ENCODE measurements around the gene HBD. TPM values are rescaled to one million over a fixed set of nuclear protein-coding genes. Genes with fewer than 3 reads are reported as not detected.

HBD gene
- polyA plus RNA-seq (2013, experiment 1 of 2): not detected
- not detected for polyA plus RNA-seq (2013, experiment 2 of 2)

DNA sequence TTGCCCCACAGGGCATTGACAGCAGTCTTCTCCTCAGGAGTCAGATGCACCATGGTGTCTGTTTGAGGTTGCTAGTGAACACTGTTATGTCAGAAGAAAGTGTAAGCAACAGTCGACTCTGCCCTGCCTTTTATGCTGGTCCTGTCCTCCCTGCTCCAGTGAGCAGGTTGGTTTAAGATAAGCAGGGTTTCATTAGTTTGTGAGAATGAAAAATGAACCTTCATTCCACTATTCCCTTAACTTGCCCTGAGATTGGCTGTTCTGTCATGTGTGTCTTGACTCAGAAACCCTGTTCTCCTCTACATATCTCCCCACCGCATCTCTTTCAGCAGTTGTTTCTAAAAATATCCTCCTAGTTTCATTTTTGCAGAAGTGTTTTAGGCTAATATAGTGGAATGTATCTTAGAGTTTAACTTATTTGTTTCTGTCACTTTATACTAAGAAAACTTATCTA is at the start of gene HBD:
TSS of gene HBD (minus strand) at position 103 of the 454 bp plus-strand sequence. CDS start at position 53, 50 bp downstream.
- DNase-seq (ENCODE audit: low spot score): no peak
- no peak within 1 kb of the TSS for H3K4me2 ChIP-seq (ENCODE audit: insufficient read depth, low read length, poor library complexity, severe bottlenecking)
- H4K91ac ChIP-seq (ENCODE audit: low read depth, low read length, poor library complexity): no peak within 1 kb of the TSS
- H3K9ac ChIP-seq (ENCODE audit: low read depth, low read length, poor library complexity): no peak within 1 kb of the TSS
- no CpG with 5 or more reads among the region's 2 CpGs for WGBS, 2 donors (ENCODE audit: extremely low coverage in 2 of 2, insufficient read length in 2 of 2, insufficient replicate concordance in 1 of 2)
- H3K79me1 ChIP-seq (ENCODE audit: low read depth, low read length): no peaks in the 10 kb centered on the region
- no peak within 1 kb of the TSS for H3K4me3 ChIP-seq (ENCODE audit: low read length in 2 of 2)
- H2BK12ac ChIP-seq (ENCODE audit: low read length): no peak within 1 kb of the TSS
- no peak within 1 kb of the TSS for H2BK5ac ChIP-seq (ENCODE audit: low read length)
- no peaks in the 10 kb centered on the region for H3K27me3 ChIP-seq (ENCODE audit: control insufficient read depth in 3 of 3, insufficient read depth in 3 of 3, low read depth in 1 of 3, low read length in 3 of 3)
- no peak within 1 kb of the TSS for H2BK120ac ChIP-seq (ENCODE audit: low read depth, low read length)
- no peak within 1 kb of the TSS for H2AK5ac ChIP-seq (ENCODE audit: low read depth, low read length)
- no peaks in the 10 kb centered on the region for H3K9me3 ChIP-seq (replicated peaks in 1 of 2; ENCODE audit: control insufficient read depth in 2 of 2, insufficient read depth in 1 of 2, low read depth in 1 of 2, low read length in 2 of 2)
- H2AFZ ChIP-seq (ENCODE audit: low read length): no peak within 1 kb of the TSS
- H3K4ac ChIP-seq (ENCODE audit: low read length): no peak within 1 kb of the TSS
- H3K4me1 ChIP-seq (ENCODE audit: control insufficient read depth in 2 of 2, insufficient read depth in 1 of 2, low read depth in 1 of 2, low read length in 2 of 2): peaks cover 0 to under 1% of the 10 kb centered on the region in 2 donors
- H4K8ac ChIP-seq (ENCODE audit: low read depth, low read length): no peak within 1 kb of the TSS
- H3K23ac ChIP-seq (ENCODE audit: low read depth, low read length, poor library complexity): no peak within 1 kb of the TSS
- H2BK15ac ChIP-seq (ENCODE audit: low read length): no peak within 1 kb of the TSS
- H3K36me3 ChIP-seq (replicated peaks in 1 of 2; ENCODE audit: control insufficient read depth in 2 of 2, insufficient read depth in 2 of 2, low read length in 2 of 2): no peaks in the 10 kb centered on the region
- no peak within 1 kb of the TSS for H3K27ac ChIP-seq (replicated peaks; ENCODE audit: low read length)
- no peak within 1 kb of the TSS for H3K18ac ChIP-seq (ENCODE audit: low read length)
- no peak within 1 kb of the TSS for H3K14ac ChIP-seq (ENCODE audit: low read length)

- Histone ChIP-seq H2BK12ac (ENCODE audit: low read length) (no peak overlapping the region), H3K18ac (ENCODE audit: low read length) (no peak overlapping the region), H3K27me3 (ENCODE audit: control insufficient read depth in 3 of 3, insufficient read depth in 3 of 3, low read depth in 1 of 3, low read length in 3 of 3) (no peaks in the 10 kb centered on the region), H3K23ac (ENCODE audit: low read depth, low read length, poor library complexity) (no peak overlapping the region), H3K9me3 (replicated peaks in 1 of 2; ENCODE audit: control insufficient read depth in 2 of 2, insufficient read depth in 1 of 2, low read depth in 1 of 2, low read length in 2 of 2) (no peaks in the 10 kb centered on the region), H3K4me1 (ENCODE audit: control insufficient read depth in 2 of 2, insufficient read depth in 1 of 2, low read depth in 1 of 2, low read length in 2 of 2) (no peaks in the 10 kb centered on the region), H3K4me2 (ENCODE audit: insufficient read depth, low read length, poor library complexity, severe bottlenecking) (no peak overlapping the region), H2BK120ac (ENCODE audit: low read depth, low read length) (no peak overlapping the region), H3K4ac (ENCODE audit: low read length) (no peak overlapping the region), H3K79me1 (ENCODE audit: low read depth, low read length) (no peaks in the 10 kb centered on the region), H3K27ac (replicated peaks; ENCODE audit: low read length) (no peak overlapping the region), H2BK5ac (ENCODE audit: low read length) (no peak overlapping the region), H3K9ac (ENCODE audit: low read depth, low read length, poor library complexity) (no peak overlapping the region), H2AFZ (ENCODE audit: low read length) (no peak overlapping the region), H2BK15ac (ENCODE audit: low read length) (no peak overlapping the region), H3K36me3 (replicated peaks in 1 of 2; ENCODE audit: control insufficient read depth in 2 of 2, insufficient read depth in 2 of 2, low read length in 2 of 2) (no peaks in the 10 kb centered on the region), H4K8ac (ENCODE audit: low read depth, low read length) (no peak overlapping the region), H4K91ac (ENCODE audit: low read depth, low read length, poor library complexity) (no peak overlapping the region), H3K14ac (ENCODE audit: low read length) (no peak overlapping the region), H3K4me3 (ENCODE audit: low read length in 2 of 2) (no peak overlapping the region), H2AK5ac (ENCODE audit: low read depth, low read length) (no peak overlapping the region)
- no CpG with 5 or more reads among the region's 1 CpG for WGBS, 2 donors (ENCODE audit: extremely low coverage in 2 of 2, insufficient read length in 2 of 2, insufficient replicate concordance in 1 of 2)
- no peak for DNase-seq (ENCODE audit: low spot score)
Observed at GRCh38 chr11:5283882-5284281, 49.6 kb upstream of the HBD start.

- Histone ChIP-seq H3K4me1 (ENCODE audit: control insufficient read depth in 2 of 2, insufficient read depth in 1 of 2, low read depth in 1 of 2, low read length in 2 of 2) (no peaks in the 10 kb centered on the region), H2BK15ac (ENCODE audit: low read length) (no peak overlapping the region), H3K23ac (ENCODE audit: low read depth, low read length, poor library complexity) (no peak overlapping the region), H3K79me1 (ENCODE audit: low read depth, low read length) (no peaks in the 10 kb centered on the region), H2AK5ac (ENCODE audit: low read depth, low read length) (no peak overlapping the region), H3K4me3 (ENCODE audit: low read length in 2 of 2) (no peak overlapping the region), H3K4ac (ENCODE audit: low read length) (no peak overlapping the region), H3K4me2 (ENCODE audit: insufficient read depth, low read length, poor library complexity, severe bottlenecking) (no peak overlapping the region), H2BK12ac (ENCODE audit: low read length) (no peak overlapping the region), H4K8ac (ENCODE audit: low read depth, low read length) (no peak overlapping the region), H3K9me3 (replicated peaks in 1 of 2; ENCODE audit: control insufficient read depth in 2 of 2, insufficient read depth in 1 of 2, low read depth in 1 of 2, low read length in 2 of 2) (no peaks in the 10 kb centered on the region), H2BK120ac (ENCODE audit: low read depth, low read length) (no peak overlapping the region), H4K91ac (ENCODE audit: low read depth, low read length, poor library complexity) (no peak overlapping the region), H3K14ac (ENCODE audit: low read length) (no peak overlapping the region), H3K9ac (ENCODE audit: low read depth, low read length, poor library complexity) (no peak overlapping the region), H3K36me3 (replicated peaks in 1 of 2; ENCODE audit: control insufficient read depth in 2 of 2, insufficient read depth in 2 of 2, low read length in 2 of 2) (no peaks in the 10 kb centered on the region), H2AFZ (ENCODE audit: low read length) (no peak overlapping the region), H3K27me3 (ENCODE audit: control insufficient read depth in 3 of 3, insufficient read depth in 3 of 3, low read depth in 1 of 3, low read length in 3 of 3) (no peaks in the 10 kb centered on the region), H3K18ac (ENCODE audit: low read length) (no peak overlapping the region), H2BK5ac (ENCODE audit: low read length) (no peak overlapping the region), H3K27ac (replicated peaks; ENCODE audit: low read length) (no peak overlapping the region)
- DNase-seq (ENCODE audit: low spot score): no peak
- WGBS, 2 donors (ENCODE audit: extremely low coverage in 2 of 2, insufficient read length in 2 of 2, insufficient replicate concordance in 1 of 2): no CpG with 5 or more reads among the region's 3 CpGs
Observed at GRCh38 chr11:5283086-5283485, 48.8 kb upstream of the HBD start.

DNA sequence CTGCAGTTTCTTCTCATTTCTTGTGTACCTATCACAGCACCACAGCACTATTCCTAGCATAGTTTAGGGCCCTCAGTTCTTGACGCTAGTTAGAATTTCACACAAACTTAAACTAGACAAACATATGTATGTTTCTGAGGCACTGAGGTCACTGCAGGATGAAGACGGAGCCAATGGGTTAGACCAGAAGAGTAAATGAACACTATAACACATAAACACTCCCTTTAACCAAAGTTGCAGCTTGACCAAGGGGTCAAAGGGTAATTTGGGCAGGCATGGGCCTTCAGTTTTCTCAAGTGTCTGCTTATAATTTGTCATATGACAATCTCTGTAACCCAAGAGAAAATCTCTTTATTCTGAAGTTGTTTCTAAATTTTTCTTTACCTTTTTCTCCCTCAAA is 48.3 kb upstream of the HBD start:
- no peak overlapping the region for H3K14ac ChIP-seq (ENCODE audit: low read length)
- no peak overlapping the region for H2BK5ac ChIP-seq (ENCODE audit: low read length)
- no peak for DNase-seq (ENCODE audit: low spot score)
- H2BK15ac ChIP-seq (ENCODE audit: low read length): no peak overlapping the region
- H3K9ac ChIP-seq (ENCODE audit: low read depth, low read length, poor library complexity): no peak overlapping the region
- H2AK5ac ChIP-seq (ENCODE audit: low read depth, low read length): no peak overlapping the region
- no CpG with 5 or more reads among the region's 2 CpGs for WGBS, 2 donors (ENCODE audit: extremely low coverage in 2 of 2, insufficient read length in 2 of 2, insufficient replicate concordance in 1 of 2)
- H2BK12ac ChIP-seq (ENCODE audit: low read length): no peak overlapping the region
- H3K23ac ChIP-seq (ENCODE audit: low read depth, low read length, poor library complexity): no peak overlapping the region
- H4K8ac ChIP-seq (ENCODE audit: low read depth, low read length): no peak overlapping the region
- H3K18ac ChIP-seq (ENCODE audit: low read length): no peak overlapping the region
- no peaks in the 10 kb centered on the region for H3K27me3 ChIP-seq (ENCODE audit: control insufficient read depth in 3 of 3, insufficient read depth in 3 of 3, low read depth in 1 of 3, low read length in 3 of 3)
- no peak overlapping the region for H3K4me3 ChIP-seq (ENCODE audit: low read length in 2 of 2)
- no peak overlapping the region for H2AFZ ChIP-seq (ENCODE audit: low read length)
- H3K27ac ChIP-seq (replicated peaks; ENCODE audit: low read length): no peak overlapping the region
- H3K4ac ChIP-seq (ENCODE audit: low read length): no peak overlapping the region
- no peaks in the 10 kb centered on the region for H3K79me1 ChIP-seq (ENCODE audit: low read depth, low read length)
- H3K4me1 ChIP-seq (ENCODE audit: control insufficient read depth in 2 of 2, insufficient read depth in 1 of 2, low read depth in 1 of 2, low read length in 2 of 2): no peaks in the 10 kb centered on the region
- no peak overlapping the region for H2BK120ac ChIP-seq (ENCODE audit: low read depth, low read length)
- no peaks in the 10 kb centered on the region for H3K36me3 ChIP-seq (replicated peaks in 1 of 2; ENCODE audit: control insufficient read depth in 2 of 2, insufficient read depth in 2 of 2, low read length in 2 of 2)
- no peaks in the 10 kb centered on the region for H3K9me3 ChIP-seq (replicated peaks in 1 of 2; ENCODE audit: control insufficient read depth in 2 of 2, insufficient read depth in 1 of 2, low read depth in 1 of 2, low read length in 2 of 2)
- no peak overlapping the region for H3K4me2 ChIP-seq (ENCODE audit: insufficient read depth, low read length, poor library complexity, severe bottlenecking)
- H4K91ac ChIP-seq (ENCODE audit: low read depth, low read length, poor library complexity): no peak overlapping the region
